ENCODE measurements around the gene MED9. TPM values are rescaled to one million over a fixed set of nuclear protein-coding genes. Genes with fewer than 3 reads are reported as not detected.

Gene MED9
- total RNA-seq, 1 donor from 2014 or later: 20.1 TPM

DNA sequence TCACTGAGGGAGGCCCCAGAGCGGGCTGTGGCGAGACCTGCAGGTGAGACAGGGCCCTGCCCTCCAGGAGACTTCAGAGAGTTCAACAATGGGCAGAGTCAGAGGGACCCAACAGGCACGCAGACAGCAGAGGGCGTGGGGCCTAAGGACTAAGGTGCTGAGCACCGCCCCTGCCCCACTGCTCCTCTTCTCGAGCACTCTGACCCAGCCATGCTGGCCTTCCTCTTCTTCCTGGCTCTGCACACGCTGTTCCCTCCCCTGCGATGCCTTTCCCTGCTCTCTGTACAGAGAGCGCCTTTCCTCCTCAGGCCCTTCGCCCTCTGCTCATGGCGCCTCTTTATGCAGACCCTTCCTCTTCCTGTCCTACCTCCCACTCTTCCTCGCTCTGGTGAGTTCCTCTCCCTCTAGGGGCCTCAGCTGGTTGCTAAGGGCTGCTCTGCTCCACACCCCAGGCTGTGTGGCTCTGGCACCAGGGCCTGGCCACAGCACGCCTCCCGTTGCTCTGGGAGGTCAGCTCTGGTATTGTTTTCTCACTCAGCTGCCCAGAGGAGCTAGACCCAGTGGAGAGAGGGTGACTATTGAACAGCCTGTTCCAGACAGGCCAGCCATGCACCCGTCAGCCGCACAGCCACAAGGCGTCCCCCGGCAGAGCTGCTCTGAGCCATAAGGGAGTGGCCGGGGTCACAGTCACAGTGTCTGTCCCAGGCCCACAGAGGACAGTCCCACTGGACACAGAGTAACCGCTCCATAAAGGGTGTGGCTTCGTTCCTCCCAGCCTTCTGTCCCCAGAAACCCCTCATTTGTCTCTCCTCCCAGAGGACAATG is 33.0 kb downstream of the MED9 start:
- Mint-ChIP-seq H3K4me3 (no peak overlapping the region), H3K4me1 (peaks cover 5% of the 10 kb centered on the region), H3K9me3 (no peaks in the 10 kb centered on the region), H3K27ac (no peak overlapping the region), H3K27me3 (ENCODE audit: low read depth) (no peaks in the 10 kb centered on the region), H3K36me3 (no peaks in the 10 kb centered on the region)
- TF ChIP-seq, protein P1, sequence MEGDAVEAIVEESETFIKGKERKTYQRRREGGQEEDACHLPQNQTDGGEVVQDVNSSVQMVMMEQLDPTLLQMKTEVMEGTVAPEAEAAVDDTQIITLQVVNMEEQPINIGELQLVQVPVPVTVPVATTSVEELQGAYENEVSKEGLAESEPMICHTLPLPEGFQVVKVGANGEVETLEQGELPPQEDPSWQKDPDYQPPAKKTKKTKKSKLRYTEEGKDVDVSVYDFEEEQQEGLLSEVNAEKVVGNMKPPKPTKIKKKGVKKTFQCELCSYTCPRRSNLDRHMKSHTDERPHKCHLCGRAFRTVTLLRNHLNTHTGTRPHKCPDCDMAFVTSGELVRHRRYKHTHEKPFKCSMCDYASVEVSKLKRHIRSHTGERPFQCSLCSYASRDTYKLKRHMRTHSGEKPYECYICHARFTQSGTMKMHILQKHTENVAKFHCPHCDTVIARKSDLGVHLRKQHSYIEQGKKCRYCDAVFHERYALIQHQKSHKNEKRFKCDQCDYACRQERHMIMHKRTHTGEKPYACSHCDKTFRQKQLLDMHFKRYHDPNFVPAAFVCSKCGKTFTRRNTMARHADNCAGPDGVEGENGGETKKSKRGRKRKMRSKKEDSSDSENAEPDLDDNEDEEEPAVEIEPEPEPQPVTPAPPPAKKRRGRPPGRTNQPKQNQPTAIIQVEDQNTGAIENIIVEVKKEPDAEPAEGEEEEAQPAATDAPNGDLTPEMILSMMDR (IDR thresholded peaks at IDR 0.05; ENCODE audit: unreplicated experiment): no peak
- no peak for DNase-seq (ENCODE audit: low spot score in 2 of 2, unreplicated experiment in 2 of 2)

DNA sequence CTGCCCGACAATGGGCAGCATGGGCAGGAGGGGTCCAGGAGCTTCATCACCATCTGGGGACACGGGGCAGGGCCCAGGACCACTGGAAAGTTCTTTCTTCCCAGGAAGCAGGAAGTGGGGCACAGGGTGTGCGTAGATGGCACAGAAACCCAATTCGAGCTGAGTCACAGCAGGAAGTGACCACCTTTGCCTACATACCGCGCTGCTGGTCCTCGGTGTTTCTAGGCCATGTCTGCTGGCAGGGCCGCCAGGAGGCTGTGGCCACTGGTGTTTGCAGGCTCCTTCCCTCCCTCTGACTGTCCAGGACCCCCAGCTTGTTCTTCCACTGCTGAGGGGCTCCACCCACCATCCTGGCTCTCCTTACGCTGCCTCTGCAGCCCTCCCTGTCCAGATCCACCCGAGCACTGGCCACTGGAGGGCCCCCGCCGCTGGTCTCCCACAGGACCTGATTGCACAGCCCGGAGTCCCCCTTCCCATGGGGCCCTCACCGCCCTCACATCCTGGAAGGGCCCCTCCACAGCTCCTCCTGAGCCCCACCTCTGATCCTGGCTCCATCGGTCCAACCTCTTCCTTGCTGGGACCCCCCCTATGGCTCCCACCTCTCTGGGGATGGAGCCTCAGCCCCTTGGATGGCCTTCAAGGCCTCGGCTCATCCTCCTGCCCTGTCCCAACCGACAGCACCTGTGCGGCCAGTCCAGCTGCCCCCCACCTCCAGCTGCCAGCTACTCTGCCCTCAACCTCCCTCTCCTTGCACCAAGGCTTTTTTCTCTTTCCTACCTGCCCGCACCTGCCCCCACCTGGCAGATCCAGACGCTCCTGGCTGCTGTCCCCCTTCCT is 33.9 kb downstream of the MED9 start:
- Mint-ChIP-seq H3K27ac (no peak overlapping the region), H3K36me3 (no peaks in the 10 kb centered on the region), H3K4me1 (peaks cover 13% of the 10 kb centered on the region), H3K4me3 (no peak overlapping the region), H3K27me3 (ENCODE audit: low read depth) (no peaks in the 10 kb centered on the region), H3K9me3 (no peaks in the 10 kb centered on the region)
- DNase-seq (ENCODE audit: low spot score in 2 of 2, unreplicated experiment in 2 of 2): no peak
- TF ChIP-seq, protein P1 (IDR thresholded peaks at IDR 0.05; ENCODE audit: unreplicated experiment): no peak

DNA sequence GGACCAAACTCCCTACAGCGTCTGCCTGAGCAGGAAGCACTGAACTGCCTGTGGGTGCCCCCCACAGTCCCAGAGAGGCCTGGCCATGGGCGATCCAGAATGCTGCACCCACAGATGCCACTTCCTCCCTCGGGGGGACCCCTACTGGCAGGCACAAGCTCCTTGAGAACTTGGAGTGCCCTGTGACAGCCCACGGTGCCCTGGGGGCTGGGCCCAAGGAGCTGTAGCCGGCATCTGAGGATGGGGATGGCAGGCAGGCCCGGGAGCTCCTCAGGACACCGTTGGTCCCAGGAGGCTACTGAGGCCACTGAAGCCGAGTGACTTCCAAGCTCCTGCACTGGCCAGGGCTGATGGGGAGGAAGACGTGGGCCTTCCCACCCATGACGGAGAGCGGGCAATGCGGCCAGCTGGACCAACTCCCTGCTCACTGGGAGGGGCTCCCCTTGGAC is 34.5 kb downstream of the MED9 start:
- H3K4me3 Mint-ChIP-seq: no peak overlapping the region
- no peak for DNase-seq (ENCODE audit: low spot score in 2 of 2, unreplicated experiment in 2 of 2)
- peaks cover 20% of the 10 kb centered on the region for H3K4me1 Mint-ChIP-seq
- TF ChIP-seq, protein P1 (IDR thresholded peaks at IDR 0.05; ENCODE audit: unreplicated experiment): no peak
- no peaks in the 10 kb centered on the region for H3K9me3 Mint-ChIP-seq
- no peaks in the 10 kb centered on the region for H3K27me3 Mint-ChIP-seq (ENCODE audit: low read depth)
- H3K27ac Mint-ChIP-seq: no peak overlapping the region
- no peaks in the 10 kb centered on the region for H3K36me3 Mint-ChIP-seq

DNA sequence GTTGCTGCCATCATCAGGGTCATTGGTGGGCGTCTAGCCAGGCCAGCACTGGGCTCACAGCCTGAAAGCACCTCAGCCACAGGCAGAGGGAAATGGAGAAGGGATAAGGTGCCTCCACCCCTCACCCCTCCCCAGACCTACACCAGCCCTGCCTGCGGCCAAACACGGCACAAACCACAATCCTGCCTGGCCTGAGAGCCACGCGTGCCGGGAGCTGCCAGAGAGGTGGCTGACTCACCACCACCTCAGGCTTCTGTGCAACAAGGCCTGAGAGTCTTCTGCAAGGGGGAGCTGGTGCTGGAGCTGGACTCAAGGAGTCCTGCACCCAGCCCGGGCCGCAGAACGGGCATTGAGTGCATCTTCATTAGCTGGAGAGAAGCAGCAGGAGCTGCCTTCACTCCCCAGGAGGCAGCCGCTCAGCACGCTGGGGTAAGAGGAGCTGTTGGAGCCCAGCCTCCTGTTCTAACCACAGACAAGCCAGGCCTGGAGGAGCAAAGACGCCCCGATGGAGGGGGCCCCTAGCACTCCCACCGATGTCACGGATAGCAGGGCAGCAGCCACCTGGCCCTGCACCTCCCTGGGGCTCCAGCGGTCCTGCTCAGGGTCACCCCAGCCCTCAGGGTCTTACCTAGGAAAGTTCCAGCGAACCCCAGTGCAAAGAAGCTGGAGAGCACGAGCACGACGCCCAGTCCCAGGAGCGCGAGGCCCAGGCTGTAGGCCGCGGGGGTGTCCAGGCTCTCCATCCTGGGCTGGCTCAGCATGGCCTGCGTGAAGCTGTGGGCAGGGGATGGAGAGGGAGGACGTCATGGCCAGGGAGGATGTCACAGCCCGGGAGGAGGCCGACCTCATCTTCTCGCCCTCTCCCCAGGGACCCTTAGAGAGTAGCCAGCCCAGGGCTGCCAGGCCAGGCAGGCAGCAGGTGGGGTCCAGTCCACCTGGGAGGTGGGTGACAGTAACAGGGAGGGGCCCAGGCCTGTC is 35.4 kb downstream of the MED9 start:
- Mint-ChIP-seq H3K36me3 (no peaks in the 10 kb centered on the region), H3K27me3 (ENCODE audit: low read depth) (no peaks in the 10 kb centered on the region), H3K9me3 (no peaks in the 10 kb centered on the region), H3K27ac (no peak overlapping the region), H3K4me3 (no peak overlapping the region), H3K4me1 (peaks cover 20% of the 10 kb centered on the region)
- DNase-seq (ENCODE audit: low spot score in 2 of 2, unreplicated experiment in 2 of 2): no peak
- TF ChIP-seq, protein P1 (IDR thresholded peaks at IDR 0.05; ENCODE audit: unreplicated experiment): no peak

DNA sequence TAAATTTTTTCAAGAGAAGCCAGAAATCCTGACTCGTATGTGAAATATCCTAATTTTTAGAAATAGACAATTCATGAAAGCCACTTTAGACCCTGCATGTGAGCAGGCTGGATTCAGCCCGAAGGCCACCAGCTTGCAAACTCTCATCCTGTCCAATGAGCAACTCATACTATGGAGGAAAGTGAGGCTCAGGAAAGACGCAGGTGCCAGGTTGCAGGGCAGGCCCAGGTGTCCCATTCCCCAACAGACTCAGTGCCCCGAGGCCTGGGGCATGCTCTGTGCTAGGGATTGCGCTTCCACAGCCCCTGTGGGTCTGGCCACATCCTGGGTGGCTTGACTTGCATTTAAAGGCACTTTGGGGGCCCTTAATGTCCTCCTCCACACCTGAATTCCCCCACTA is 36.1 kb downstream of the MED9 start:
- no peaks in the 10 kb centered on the region for H3K36me3 Mint-ChIP-seq
- TF ChIP-seq, protein P1 (IDR thresholded peaks at IDR 0.05; ENCODE audit: unreplicated experiment): no peak
- no peak overlapping the region for H3K27ac Mint-ChIP-seq
- no peak overlapping the region for H3K4me3 Mint-ChIP-seq
- no peaks in the 10 kb centered on the region for H3K27me3 Mint-ChIP-seq (ENCODE audit: low read depth)
- H3K4me1 Mint-ChIP-seq: peaks cover 20% of the 10 kb centered on the region
- no peaks in the 10 kb centered on the region for H3K9me3 Mint-ChIP-seq
- no peak for DNase-seq (ENCODE audit: low spot score in 2 of 2, unreplicated experiment in 2 of 2)
